Measurements from ENCODE around the gene SLC6A7.

DNA sequence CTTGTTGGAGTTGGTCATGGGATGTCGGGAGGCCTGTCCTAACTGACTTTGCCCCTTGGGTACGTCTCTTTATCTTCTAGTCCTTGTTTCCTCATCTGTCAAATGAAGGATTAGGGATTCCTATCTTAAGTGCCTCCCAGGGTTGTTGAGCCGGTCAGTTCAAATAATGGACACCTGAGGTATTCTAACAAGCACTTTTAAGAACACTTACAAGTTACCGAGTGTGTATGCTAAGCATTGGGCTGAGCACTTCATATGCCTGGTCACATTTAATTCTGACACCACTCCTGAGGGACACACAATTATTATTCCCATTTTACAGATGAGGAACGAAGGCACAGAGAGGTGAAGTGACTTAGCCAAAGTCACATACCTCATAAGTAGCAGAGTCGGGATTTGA is 62.6 kb downstream of the SLC6A7 start:
- TF ChIP-seq CTCF (IDR thresholded peaks at IDR 0.05) (no peak), POLR2A (IDR thresholded peaks at IDR 0.05) (no peak)

Measured in upper lobe of left lung (tissue), 4 donors.